Measurements from ENCODE around the gene FBXO45. TPM values are rescaled to one million over a fixed set of nuclear protein-coding genes. Genes with fewer than 3 reads are reported as not detected.

The FBXO45 gene
- total and polyA plus RNA-seq, 2 of the 4 experiments (the other 2 are of a cell fraction), result 3.8 to 5.0 TPM

DNA sequence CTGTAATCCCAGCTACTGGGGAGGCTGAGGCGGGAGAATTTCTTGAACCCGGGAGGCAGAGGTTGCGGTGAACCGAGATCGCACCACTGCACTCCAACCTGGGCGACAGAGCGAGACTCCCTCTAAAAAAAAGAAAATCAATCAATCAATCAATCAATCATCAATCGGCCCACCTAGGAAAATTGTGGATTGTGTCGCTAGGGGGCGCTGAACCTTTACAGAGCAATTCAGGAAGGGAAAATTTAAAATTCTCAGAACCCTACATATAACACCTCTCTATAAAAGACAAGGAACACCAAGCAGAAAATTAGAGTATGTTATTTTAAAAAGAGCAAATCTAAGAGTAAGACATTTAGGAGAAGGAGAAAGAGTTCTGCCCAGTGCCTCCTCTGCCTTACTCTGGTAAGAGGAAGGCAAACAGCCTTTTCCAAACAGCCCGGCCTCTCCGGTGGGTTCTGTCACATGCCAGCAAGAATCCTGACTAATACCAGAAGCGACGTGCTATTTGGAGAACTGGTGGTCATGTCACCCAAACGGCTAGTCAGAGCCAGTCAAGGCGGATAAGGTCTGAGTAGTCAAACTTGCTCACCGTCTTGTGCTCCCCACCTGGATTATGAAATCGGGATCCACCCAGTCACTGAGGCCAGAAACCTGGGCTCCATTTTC, 31.0 kb upstream of the FBXO45 start:
- no TSS peak for BruUV-seq (replicated peaks)
- dilution Hi-C loops (cut with HindIII; ENCODE audit: low sequenced_read_pairs, unreplicated experiment) (no loop called here), in situ Hi-C loops (cut with MboI; ENCODE audit: low sequenced_read_pairs) (no loop called here), intact Hi-C loops (cut with micrococcal nuclease) (no loop called here)
- DNase-seq, result peak; percentile 13
- H3K4me2 ChIP-seq (ENCODE audit: low read depth, low read length), result no peak overlapping the region
- H3K56ac ChIP-seq (ENCODE audit: extremely low read depth, insufficient read depth, low read length), result no peak overlapping the region
- H3K79me1 ChIP-seq (ENCODE audit: low read depth in 1 of 2, low read length in 2 of 2), result no peaks in the 10 kb centered on the region
- no peak overlapping the region for H3K27ac ChIP-seq (ENCODE audit: insufficient read depth, low read length)
- H3K9ac ChIP-seq (ENCODE audit: low read depth, low read length), result no peak overlapping the region
- H2AK5ac ChIP-seq (ENCODE audit: low read depth, low read length), result no peak overlapping the region
- 49% methylated on average over 4 of the region's 18 CpGs; no CpG with 5 or more reads in 1 of the 2 experiments for WGBS, 2 experiments (ENCODE audit: extremely low coverage in 2 of 2, insufficient read length in 1 of 2)
- no peaks in the 10 kb centered on the region for H3K4me1 ChIP-seq (ENCODE audit: control insufficient read depth, insufficient read depth, low read length)
- H4K8ac ChIP-seq (ENCODE audit: low read depth in 2 of 2, low read length in 2 of 2), result no peak overlapping the region
- H2AFZ ChIP-seq (replicated peaks; ENCODE audit: low read length, poor library complexity), result no peak overlapping the region
- no peaks in the 10 kb centered on the region for H3K9me1 ChIP-seq (ENCODE audit: insufficient read depth, low read length)
- H3K9me3 ChIP-seq (ENCODE audit: control insufficient read depth, insufficient read depth, low read length), result no peaks in the 10 kb centered on the region
- no peaks in the 10 kb centered on the region for H4K20me1 ChIP-seq (ENCODE audit: insufficient read depth, low read length)
- H3K4ac ChIP-seq (ENCODE audit: low read depth, low read length), result no peak overlapping the region
- H4K5ac ChIP-seq (ENCODE audit: low read depth, low read length), result no peak overlapping the region
- H2BK15ac ChIP-seq (ENCODE audit: low read depth, low read length), result no peak overlapping the region
- no peak overlapping the region for H3K23ac ChIP-seq (ENCODE audit: low read depth, low read length)
- no peak overlapping the region for H4K91ac ChIP-seq (ENCODE audit: insufficient read depth, low read depth, low read length)
- H3K36me3 ChIP-seq (ENCODE audit: control insufficient read depth, insufficient read depth, low read length), result no peaks in the 10 kb centered on the region
- TF ChIP-seq RAD21 (IDR thresholded peaks at IDR 0.05; ENCODE audit: low read length) (peak; percentile 35), CTCF (conservative IDR thresholded peaks at IDR 0.05; ENCODE audit: low read depth, low read length) (peak; percentile 55), CEBPB (IDR thresholded peaks at IDR 0.05; ENCODE audit: low read depth, low read length) (no peak), POLR2A (IDR thresholded peaks at IDR 0.05; ENCODE audit: low read depth, low read length) (no peak)
- H2BK5ac ChIP-seq (ENCODE audit: low read depth, low read length, poor library complexity, severe bottlenecking), result no peak overlapping the region
- no peak overlapping the region for H3K14ac ChIP-seq (replicated peaks; ENCODE audit: low read depth, low read length)
- no peak overlapping the region for H2AK9ac ChIP-seq (replicated peaks; ENCODE audit: low read depth, low read length, poor library complexity)
- POLR2A ChIA-PET (ENCODE audit: unreplicated experiment), result no interaction called here
- CTCF ChIA-PET, result no interaction called here
- no peak overlapping the region for H2BK120ac ChIP-seq (ENCODE audit: low read depth, low read length)
- H3K27me3 ChIP-seq (ENCODE audit: control insufficient read depth, insufficient read depth, low read length), result no peaks in the 10 kb centered on the region; the same call in 1 of the 2 replicates
- no peak overlapping the region for H3K18ac ChIP-seq (ENCODE audit: low read depth, low read length)
- no peak overlapping the region for H2BK20ac ChIP-seq (ENCODE audit: low read depth, low read length)
- ATAC-seq (ENCODE audit: low read depth), result no peak
- H3K4me3 ChIP-seq (ENCODE audit: insufficient read depth, low read depth, low read length), result no peak overlapping the region
